ENCODE measurements around the gene SEC11C. TPM values are rescaled to one million over a fixed set of nuclear protein-coding genes. Genes with fewer than 3 reads are reported as not detected.

SEC11C gene
- polyA plus RNA-seq, 3 donors: 27.6 to 141 (median 35.5) TPM

- no peak overlapping the region for H3K27ac ChIP-seq (ENCODE audit: low read depth, low read length)
- 62 to 73% (median 71%) methylated on average over 2 of the region's 2 CpGs for WGBS, 3 donors
Measured at GRCh38 chr18:59197636-59198035, 58.0 kb downstream of the SEC11C start.

GRCh38 chr18:59198215-59198614 is 58.5 kb downstream of the SEC11C start:
- H3K27ac ChIP-seq (ENCODE audit: low read depth, low read length): no peak overlapping the region
- WGBS, 3 donors: 82 to 93% (median 91%) methylated on average over 6 of the region's 6 CpGs

DNA sequence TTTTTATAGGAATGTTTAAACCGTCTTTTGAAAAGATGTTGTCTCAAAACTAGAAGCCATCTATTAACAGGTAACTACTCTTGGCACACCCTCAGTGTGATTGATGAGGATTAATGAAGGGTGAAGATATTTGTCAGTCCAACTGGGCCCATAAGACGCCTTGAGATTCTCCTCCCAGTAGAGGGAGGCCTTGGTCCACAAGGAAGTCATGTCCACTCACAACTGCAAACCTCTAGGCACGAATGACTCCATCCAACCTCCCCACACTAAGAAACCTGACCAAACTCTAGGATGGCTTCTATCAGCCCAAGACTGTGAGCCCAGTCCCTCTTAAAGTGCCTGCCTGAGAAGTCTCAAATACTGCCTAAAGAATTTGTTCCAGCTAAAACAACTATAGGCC is 61.1 kb downstream of the SEC11C start:
- 76 to 86% (median 81%) methylated on average over 3 of the region's 3 CpGs for WGBS, 3 donors
- no peak overlapping the region for H3K27ac ChIP-seq (ENCODE audit: low read depth, low read length)

GRCh38 chr18:59202258-59202820 is 62.7 kb downstream of the SEC11C start:
- H3K27ac ChIP-seq (ENCODE audit: low read depth, low read length): no peak overlapping the region

GRCh38 chr18:59207506-59207905 is 67.8 kb downstream of the SEC11C start:
- no peak overlapping the region for H3K27ac ChIP-seq (ENCODE audit: low read depth, low read length)
- 70 to 76% (median 71%) methylated on average over 6 of the region's 6 CpGs for WGBS, 3 donors

Other genes starting within 250 kb of the SEC11C start
- gene GRP, start 80.3 kb downstream of the SEC11C start, polyA plus RNA-seq: under 1 TPM in 1 of 3 donors, not detected in 2; 0.31 TPM
- gene RAX, start 133.6 kb downstream of the SEC11C start, polyA plus RNA-seq: not detected
- gene CPLX4, start 178.8 kb downstream of the SEC11C start, polyA plus RNA-seq: under 1 TPM in 1 of 3 donors, not detected in 2; 0.07 TPM
- gene LMAN1, start 219.4 kb downstream of the SEC11C start, polyA plus RNA-seq: 10 to 100 TPM; 14.4 to 28.2 (median 23.0) TPM

All from adipose tissue (tissue), 3 donors.